Cardiac fibroblast (primary cell): ENCODE measurements around the gene PLXNA1.

Source experiments
- DNase-seq, 2 donors: peaks; one replicate each; pipeline versions ENCODE4 v3.0.0 to v3.0.0-alpha.2; 2010; ENCODE audit warnings: low read depth in 2 of 2
- H3K4me3 ChIP-seq, 2 donors: replicated peaks in 1 of 2; 1 replicate in 1 of 2; 2 replicates in 1 of 2; pipeline ENCODE4 v1.5.1; 2011; ENCODE audit warnings: low read depth in 2 of 2, low read length in 2 of 2, mild to moderate bottlenecking in 2 of 2, moderate library complexity in 1 of 2
- TF ChIP-seq, protein P1 (sequence below): IDR thresholded peaks from one replicate; pipeline ENCODE4 v1.5.1; 2011; ENCODE audit warnings: low read depth, mild to moderate bottlenecking, low read length, inconsistent platforms

The PLXNA1 gene

GRCh38 chr3:126952261-126952982 lies 30.5 kb upstream of the PLXNA1 start:
- H3K4me3 ChIP-seq = no peak overlapping the region
- TF ChIP-seq, protein P1, sequence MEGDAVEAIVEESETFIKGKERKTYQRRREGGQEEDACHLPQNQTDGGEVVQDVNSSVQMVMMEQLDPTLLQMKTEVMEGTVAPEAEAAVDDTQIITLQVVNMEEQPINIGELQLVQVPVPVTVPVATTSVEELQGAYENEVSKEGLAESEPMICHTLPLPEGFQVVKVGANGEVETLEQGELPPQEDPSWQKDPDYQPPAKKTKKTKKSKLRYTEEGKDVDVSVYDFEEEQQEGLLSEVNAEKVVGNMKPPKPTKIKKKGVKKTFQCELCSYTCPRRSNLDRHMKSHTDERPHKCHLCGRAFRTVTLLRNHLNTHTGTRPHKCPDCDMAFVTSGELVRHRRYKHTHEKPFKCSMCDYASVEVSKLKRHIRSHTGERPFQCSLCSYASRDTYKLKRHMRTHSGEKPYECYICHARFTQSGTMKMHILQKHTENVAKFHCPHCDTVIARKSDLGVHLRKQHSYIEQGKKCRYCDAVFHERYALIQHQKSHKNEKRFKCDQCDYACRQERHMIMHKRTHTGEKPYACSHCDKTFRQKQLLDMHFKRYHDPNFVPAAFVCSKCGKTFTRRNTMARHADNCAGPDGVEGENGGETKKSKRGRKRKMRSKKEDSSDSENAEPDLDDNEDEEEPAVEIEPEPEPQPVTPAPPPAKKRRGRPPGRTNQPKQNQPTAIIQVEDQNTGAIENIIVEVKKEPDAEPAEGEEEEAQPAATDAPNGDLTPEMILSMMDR = no peak
- DNase-seq = no peak

GRCh38 chr3:126952983-126953660 lies 29.8 kb upstream of the PLXNA1 start:
- TF ChIP-seq, protein P1 = no peak
- DNase-seq = no peak
- no peak overlapping the region for H3K4me3 ChIP-seq

GRCh38 chr3:126954141-126954842 lies 28.6 kb upstream of the PLXNA1 start:
- no peak overlapping the region for H3K4me3 ChIP-seq
- TF ChIP-seq, protein P1 = no peak
- DNase-seq = no peak

- TF ChIP-seq, protein P1 = no peak
Measured at GRCh38 chr3:126955004-126955790, 27.7 kb upstream of the PLXNA1 start.

DNA sequence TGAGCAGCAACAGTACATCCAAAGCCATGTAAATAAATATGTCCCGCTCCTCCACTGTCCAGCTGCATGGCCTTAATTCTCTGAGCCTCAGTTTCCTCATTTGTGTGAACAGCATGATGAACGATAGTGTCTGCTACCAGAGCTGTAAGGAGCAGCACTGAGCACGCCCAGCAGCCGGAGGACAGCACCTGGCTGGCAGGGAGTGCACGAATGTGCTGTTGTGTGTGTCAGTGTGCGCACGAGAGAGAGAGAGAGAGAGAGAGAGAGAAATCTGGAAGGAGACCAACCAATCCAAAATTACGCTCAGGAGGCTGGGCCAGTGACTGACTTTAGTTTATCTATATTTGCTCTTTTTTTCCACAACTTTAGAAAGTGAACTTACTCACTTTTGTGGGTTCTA lies 26.6 kb upstream of the PLXNA1 start:
- DNase-seq = no peak
- TF ChIP-seq, protein P1 = no peak
- no peak overlapping the region for H3K4me3 ChIP-seq

More at GRCh38 chr3:126955004-126955790, 27.7 kb upstream of the PLXNA1 start:
- no peak overlapping the region for H3K4me3 ChIP-seq
- no peak for DNase-seq

GRCh38 chr3:126956866-126957650 lies 25.9 kb upstream of the PLXNA1 start:
- no peak for DNase-seq
- TF ChIP-seq, protein P1 = no peak
- H3K4me3 ChIP-seq = no peak overlapping the region
